HG03060 (cell line): ENCODE measurements around the gene ME3.
"Not testable (repeated sequence)": the region's sequence is repeated elsewhere in the genome, so short reads cannot be mapped to it uniquely, and the experiment has no call there.

Experiments used
- ATAC-seq: cut with Tn5 transposase; IDR thresholded peaks from one replicate; pipeline ENCODE4 v1.9.1; 2021; ENCODE audit warnings: low read depth, moderate number of reproducible peaks; ENCODE audit not compliant: unreplicated experiment

ME3 gene

DNA sequence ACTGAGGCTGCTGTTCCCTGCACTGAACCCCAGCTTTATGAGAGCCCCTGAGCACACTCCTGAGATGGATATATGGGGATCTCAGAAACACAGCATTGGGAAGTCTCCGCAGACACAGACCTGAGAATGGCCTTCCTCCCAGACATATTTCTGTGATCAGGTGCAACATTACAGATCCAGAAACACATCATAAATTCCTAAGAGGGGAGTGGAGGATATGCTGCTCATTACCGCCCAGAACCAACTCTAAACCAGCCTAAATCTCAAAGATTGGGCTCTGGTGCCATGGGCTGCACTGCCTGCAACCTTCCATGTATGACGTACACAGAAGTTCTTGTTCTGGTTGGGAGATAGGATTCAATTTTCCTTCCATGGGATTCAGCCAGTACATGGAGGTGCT, 102.0 kb downstream of the ME3 start:
- no peak for ATAC-seq

DNA sequence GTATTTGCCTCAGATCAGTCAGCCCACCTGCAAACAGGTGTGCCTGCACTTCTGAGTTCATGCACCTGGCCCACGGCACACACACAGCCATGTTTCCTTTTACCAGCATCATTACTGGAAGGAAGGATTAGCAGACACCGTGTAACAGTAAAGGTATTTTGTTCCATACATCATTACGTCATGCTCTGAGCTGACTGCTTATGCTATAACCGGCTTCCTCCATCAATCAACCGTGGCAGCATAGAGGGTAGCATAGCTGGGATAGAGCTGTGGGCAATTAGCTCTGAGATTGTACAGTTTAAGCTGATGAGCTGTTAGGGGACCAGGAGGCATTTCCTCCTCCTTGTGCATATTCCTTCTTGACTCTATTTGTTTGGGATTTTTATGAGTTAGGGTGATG, 102.4 kb downstream of the ME3 start:
- ATAC-seq: no peak

DNA sequence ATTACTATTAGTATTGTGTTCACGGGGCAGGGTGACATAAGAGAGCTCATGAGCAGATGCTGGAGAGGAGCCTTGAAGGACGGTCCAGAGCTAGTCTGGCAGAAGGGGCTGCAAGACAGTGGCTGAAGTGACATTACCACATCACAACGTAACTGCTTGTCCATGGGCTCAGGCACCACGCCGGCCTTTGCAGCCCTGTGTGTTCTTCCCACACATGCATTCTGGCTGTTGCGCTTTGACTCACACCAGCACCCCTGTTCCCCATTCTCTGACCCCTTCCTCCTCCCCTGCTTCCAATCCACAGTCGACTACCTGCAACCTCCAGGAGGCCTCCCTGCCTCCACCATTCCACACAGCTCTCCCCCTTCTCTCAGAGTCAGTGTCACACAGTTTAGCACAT, 103.3 kb downstream of the ME3 start:
- ATAC-seq: no peak

DNA sequence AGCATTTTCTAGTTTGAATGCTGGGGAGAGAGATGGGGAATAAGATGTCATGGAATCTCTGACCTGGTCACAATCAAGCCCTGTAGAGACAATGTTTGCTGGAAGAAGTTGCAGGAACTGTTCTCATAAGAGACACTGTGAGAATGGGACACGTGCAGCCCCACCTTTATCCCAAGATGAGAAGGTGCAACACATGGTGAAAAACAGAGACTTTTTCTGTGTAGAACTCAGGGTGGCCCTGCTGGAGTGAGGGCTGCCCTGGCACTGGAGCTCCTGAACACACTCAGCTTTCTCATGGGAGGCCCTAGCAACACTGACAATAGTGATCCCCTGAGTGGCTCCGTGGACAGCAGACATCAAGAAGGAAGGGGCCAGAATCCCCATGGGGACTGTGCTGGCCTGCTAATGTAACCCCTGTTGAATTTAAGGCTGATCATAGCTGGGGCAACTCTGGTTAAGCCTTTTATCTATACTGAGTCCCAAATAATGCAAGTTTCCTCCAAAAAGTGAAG, 106.6 kb downstream of the ME3 start:
- no peak for ATAC-seq

- ATAC-seq: no peak
Observed at GRCh38 chr11:86565388-86565787, 107.0 kb downstream of the ME3 start.

DNA sequence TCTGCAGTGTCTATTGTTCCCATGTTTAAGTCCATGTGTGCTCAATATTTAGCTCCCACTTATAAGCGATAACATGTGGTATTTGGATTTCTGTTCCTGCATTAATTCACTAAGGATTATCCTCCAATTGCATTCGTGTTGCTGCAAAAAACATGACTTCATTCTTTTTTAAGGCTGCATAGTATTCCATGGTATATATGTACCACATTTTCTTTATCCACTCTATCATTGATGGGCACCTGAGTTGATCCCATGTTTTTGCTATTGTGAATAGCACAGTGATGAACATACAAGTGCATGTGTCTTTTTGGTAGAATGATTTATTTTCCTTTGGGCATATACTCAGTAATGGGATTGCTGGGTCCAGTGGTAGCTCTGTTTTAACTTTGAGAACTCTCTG, 109.6 kb downstream of the ME3 start:
- not testable (repeated sequence) for ATAC-seq

DNA sequence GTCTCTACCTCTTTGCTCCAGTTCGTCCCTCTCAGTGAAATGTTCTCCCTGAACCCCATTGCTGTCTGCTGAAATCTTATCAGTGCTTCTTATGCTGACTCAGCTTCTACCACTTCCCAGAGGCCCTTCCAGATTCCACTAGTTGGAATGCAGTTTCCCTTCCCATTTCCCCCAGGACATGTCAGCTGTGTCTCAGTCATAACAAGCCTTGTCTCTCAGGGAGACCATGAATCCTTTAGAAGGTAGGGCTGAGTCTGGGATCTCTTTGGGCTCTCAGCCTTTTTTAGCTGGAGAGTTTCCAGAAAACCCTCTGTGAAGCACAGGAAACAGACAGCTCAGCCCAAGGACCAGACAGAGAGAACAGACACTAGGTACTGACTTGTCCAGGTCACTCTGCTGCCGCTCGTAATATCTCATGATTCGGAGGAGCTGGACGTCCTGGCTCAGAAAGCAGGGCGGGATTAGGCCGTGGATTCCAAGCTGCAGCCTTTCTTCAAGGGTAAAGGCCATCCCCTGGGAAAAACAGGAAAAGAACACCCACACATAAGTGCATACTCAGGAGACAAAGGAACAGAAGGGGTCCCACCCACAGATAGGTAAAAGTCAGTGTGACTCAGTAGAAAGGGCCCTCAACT, 113.0 kb downstream of the ME3 start:
- no peak for ATAC-seq

DNA sequence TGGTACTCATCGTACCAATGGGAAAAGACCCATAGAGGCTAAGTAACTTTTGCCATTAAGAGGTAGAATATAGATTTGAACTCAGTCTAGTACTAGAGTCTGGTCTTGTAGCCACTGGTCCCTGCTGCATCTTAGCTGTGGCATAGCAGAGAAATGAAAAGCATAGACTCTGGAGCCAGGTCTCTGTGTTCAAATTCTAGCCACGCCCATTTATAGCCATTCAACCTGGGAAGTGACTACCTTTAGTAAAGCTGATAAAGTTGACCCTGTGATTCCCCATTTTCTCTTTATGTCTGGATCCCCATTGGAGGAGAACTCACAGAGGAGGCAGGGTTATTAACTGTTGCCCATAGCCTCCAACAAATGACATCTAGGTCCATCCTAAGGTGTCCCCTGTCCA, 113.6 kb downstream of the ME3 start:
- ATAC-seq: no peak

DNA sequence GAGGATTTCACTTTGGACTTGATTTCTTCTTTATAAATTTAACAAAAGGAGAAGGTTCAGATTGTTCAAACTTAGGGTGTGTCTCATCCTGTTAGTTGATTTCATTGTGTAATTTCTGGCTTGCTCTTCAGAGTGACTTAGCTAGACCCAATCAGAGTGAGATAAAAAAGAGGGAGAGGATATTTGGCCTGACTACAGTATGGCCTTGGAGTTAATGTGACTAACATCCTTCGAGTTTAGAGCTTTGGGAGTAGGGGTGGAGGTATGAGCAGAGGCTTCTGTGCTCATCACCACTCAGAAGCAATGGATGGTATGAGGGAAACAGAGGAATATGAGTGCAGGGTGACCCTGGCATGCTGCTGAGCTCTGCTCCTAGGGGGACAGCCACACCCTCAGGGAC, 114.2 kb downstream of the ME3 start:
- ATAC-seq: no peak

GRCh38 chr11:86555866-86556265, 116.5 kb downstream of the ME3 start:
- ATAC-seq: no peak

- no peak for ATAC-seq
Observed at GRCh38 chr11:86555401-86555800, 117.0 kb downstream of the ME3 start.

- no peak for ATAC-seq
Observed at GRCh38 chr11:86553265-86553664, 119.2 kb downstream of the ME3 start.

- ATAC-seq: no peak
Observed at GRCh38 chr11:86551288-86552092, 120.9 kb downstream of the ME3 start.

GRCh38 chr11:86550757-86551156, 121.7 kb downstream of the ME3 start:
- ATAC-seq: no peak

- no peak for ATAC-seq
Observed at GRCh38 chr11:86548271-86548917, 124.0 kb downstream of the ME3 start.

DNA sequence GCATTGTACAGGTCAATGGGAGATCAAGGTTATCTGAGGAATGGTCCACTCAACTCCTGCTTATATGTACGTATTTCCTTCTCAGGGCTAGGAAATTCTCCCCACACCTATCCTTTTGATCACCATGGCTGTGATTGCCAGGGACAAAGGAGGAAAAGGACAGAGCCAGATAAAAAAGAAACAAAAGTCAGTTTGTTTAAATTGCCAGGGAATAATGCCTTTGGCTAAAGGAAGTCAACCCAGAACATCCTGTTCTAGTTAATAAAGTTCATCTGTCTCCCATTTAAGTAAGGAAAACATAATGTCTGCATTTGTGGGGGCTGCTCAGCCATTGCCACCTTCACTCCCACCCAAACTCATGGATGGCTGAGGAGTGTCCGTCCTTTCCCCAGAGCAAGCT, 124.7 kb downstream of the ME3 start:
- no peak for ATAC-seq

DNA sequence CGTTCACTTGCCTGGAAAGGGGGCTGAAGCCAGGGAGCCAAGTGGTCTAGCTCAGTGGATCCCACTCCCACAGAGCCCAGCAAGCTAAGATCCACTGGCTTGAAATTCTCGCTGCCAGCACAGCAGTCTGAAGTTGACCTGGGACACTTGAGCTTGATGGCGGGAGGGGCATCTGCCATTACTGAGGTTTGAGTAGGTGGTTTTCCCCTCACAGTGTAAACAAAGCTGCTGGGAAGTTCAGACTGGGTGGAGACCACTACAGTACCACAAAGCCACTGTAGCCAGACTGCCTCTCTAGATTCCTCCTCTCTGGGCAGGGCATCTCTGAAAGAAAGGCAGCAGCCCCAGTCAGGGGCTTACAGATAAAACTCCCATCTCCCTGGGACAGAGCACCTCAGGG, 131.1 kb downstream of the ME3 start:
- not testable (repeated sequence) for ATAC-seq

DNA sequence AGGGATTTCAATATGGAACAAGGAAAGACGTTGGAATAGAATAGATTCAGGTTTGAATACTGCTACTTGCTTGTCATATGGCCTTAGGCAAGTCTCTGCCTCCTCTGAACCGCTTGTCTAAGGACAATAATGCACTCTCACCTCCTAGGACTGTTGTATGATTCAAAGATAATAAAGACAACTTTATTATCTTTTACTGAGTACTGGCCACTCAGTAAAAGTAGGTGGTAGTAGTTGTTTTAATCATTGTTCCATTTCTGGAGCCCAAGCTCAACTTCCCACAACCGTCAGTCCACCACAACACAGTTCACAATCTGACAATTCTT, 134.2 kb downstream of the ME3 start:
- no peak for ATAC-seq

DNA sequence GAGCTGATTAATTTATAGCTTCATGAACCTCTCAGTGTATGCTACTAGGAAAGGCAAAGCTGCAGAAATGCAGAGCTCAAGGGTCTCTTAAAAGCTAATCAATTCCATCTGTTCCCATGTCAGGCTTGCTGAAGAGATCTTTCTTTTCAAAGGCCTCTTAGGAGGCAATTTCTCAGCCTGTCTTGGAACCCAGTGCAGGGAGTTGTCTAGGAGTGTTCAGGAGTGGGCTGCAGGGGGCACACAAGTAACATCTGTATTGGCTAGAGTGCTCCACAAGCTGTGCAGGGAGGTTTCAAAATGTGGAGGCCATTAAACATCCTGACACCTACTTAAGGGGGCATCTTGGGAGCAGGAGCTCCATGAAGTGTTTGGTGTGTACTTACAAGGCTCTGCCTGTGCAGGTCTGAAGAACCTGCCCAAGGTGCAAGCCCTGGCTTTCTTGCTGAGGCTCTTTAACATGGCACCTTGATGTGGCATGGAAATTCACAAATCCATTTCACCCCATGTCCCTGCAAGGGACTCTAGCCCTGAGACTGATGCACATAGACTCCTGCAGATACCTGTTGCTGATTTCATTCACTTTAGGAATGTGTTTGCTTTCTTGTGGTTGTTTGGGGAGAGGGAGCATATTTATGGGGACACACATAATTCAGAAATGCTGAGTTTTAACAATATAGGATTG, 134.7 kb downstream of the ME3 start:
- no peak for ATAC-seq

DNA sequence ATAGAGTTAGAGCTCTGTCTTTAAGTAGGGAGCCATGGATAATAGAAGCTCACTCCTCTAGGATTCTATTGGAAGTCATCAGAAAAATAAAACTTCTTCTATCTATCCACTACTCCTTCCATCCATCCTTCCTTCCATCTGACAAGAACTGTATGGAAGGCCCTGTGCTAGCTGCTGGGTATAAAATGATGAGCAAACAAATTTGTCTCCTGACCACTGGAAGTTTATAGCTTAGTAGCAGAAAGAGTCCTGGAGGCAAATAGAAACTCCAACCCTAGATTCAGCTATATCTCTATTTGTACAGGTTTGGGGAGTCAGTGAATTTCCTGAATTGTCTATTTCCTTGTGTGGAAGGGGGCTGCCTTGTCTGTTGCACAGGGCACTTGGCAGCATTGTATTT, 136.6 kb downstream of the ME3 start:
- ATAC-seq: no peak
